Activated naive CD8-positive, alpha-beta T cell treated with anti-CD3 and anti-CD28 coated beads for 36 hours (primary cell): ENCODE measurements around the gene MYL9. TPM values are rescaled to one million over a fixed set of nuclear protein-coding genes. Genes with fewer than 3 reads are reported as not detected.
"Not testable (repeated sequence)": the region's sequence is repeated elsewhere in the genome, so short reads cannot be mapped to it uniquely, and the experiment has no call there.

Experiments used
- DNase-seq: peaks from one replicate; pipeline ENCODE4 v3.0.0; 2021
- H3K27ac Mint-ChIP-seq: one replicate; pipeline ENCODE4 v1.8.0; 2022; ENCODE audit warnings: mild to moderate bottlenecking, moderate library complexity, mixed read lengths
- H3K27me3 Mint-ChIP-seq: one replicate; pipeline ENCODE4 v1.8.0; 2022; ENCODE audit warnings: mild to moderate bottlenecking, mixed read lengths
- H3K36me3 Mint-ChIP-seq: one replicate; pipeline ENCODE4 v1.8.0; 2021; ENCODE audit warnings: mild to moderate bottlenecking, mixed read lengths
- H3K4me1 Mint-ChIP-seq: one replicate; pipeline ENCODE4 v1.8.0; 2021; ENCODE audit warnings: mixed read lengths
- H3K4me3 Mint-ChIP-seq: one replicate; pipeline ENCODE4 v1.8.0; 2022; ENCODE audit warnings: mild to moderate bottlenecking, moderate library complexity, mixed read lengths
- H3K9me3 Mint-ChIP-seq: one replicate; pipeline ENCODE4 v1.8.0; 2022; ENCODE audit warnings: mixed read lengths
- total RNA-seq, 2 experiments: library from RNA; stranded (reverse); gene quantifications; one replicate each; pipeline ENCODE4 v1.2.3, GENCODE V29; 2021

Gene MYL9
- total RNA-seq, 2 experiments from 2014 or later, result 0.12 TPM; not detected in 1

GRCh38 chr20:36519012-36519719, 22.2 kb upstream of the MYL9 start:
- DNase-seq, result no peak
- H3K4me1 Mint-ChIP-seq, result no peaks in the 10 kb centered on the region
- H3K9me3 Mint-ChIP-seq, result no peaks in the 10 kb centered on the region
- no peaks in the 10 kb centered on the region for H3K36me3 Mint-ChIP-seq
- H3K27me3 Mint-ChIP-seq, result no peaks in the 10 kb centered on the region
- no peak overlapping the region for H3K27ac Mint-ChIP-seq
- H3K4me3 Mint-ChIP-seq, result no peak overlapping the region

GRCh38 chr20:36519944-36520343, 21.4 kb upstream of the MYL9 start:
- Mint-ChIP-seq H3K4me3 (no peak overlapping the region), H3K4me1 (no peaks in the 10 kb centered on the region), H3K36me3 (no peaks in the 10 kb centered on the region), H3K27ac (no peak overlapping the region), H3K9me3 (no peaks in the 10 kb centered on the region), H3K27me3 (no peaks in the 10 kb centered on the region)
- no peak for DNase-seq

GRCh38 chr20:36521526-36521925, 19.8 kb upstream of the MYL9 start:
- H3K4me1 Mint-ChIP-seq, result no peaks in the 10 kb centered on the region
- H3K27me3 Mint-ChIP-seq, result no peaks in the 10 kb centered on the region
- H3K27ac Mint-ChIP-seq, result no peak overlapping the region
- no peak overlapping the region for H3K4me3 Mint-ChIP-seq
- DNase-seq, result no peak
- no peaks in the 10 kb centered on the region for H3K9me3 Mint-ChIP-seq
- no peaks in the 10 kb centered on the region for H3K36me3 Mint-ChIP-seq

- not testable (repeated sequence) for H3K27me3 Mint-ChIP-seq, H3K36me3 Mint-ChIP-seq, H3K27ac Mint-ChIP-seq, DNase-seq, H3K4me3 Mint-ChIP-seq, H3K9me3 Mint-ChIP-seq, H3K4me1 Mint-ChIP-seq
These were observed 18.9 kb upstream of the MYL9 start for GRCh38 chr20:36522412-36522811.

- no peaks in the 10 kb centered on the region for H3K9me3 Mint-ChIP-seq
- H3K27ac Mint-ChIP-seq, result no peak overlapping the region
- H3K27me3 Mint-ChIP-seq, result no peaks in the 10 kb centered on the region
- H3K36me3 Mint-ChIP-seq, result no peaks in the 10 kb centered on the region
- no peak for DNase-seq
- no peak overlapping the region for H3K4me3 Mint-ChIP-seq
- no peaks in the 10 kb centered on the region for H3K4me1 Mint-ChIP-seq
These were observed 18.0 kb upstream of the MYL9 start for GRCh38 chr20:36523341-36523740.

GRCh38 chr20:36525620-36526365, 15.5 kb upstream of the MYL9 start:
- no peaks in the 10 kb centered on the region for H3K9me3 Mint-ChIP-seq
- H3K4me3 Mint-ChIP-seq, result no peak overlapping the region
- no peaks in the 10 kb centered on the region for H3K36me3 Mint-ChIP-seq
- DNase-seq, result no peak
- no peaks in the 10 kb centered on the region for H3K4me1 Mint-ChIP-seq
- no peaks in the 10 kb centered on the region for H3K27me3 Mint-ChIP-seq
- no peak overlapping the region for H3K27ac Mint-ChIP-seq

- Mint-ChIP-seq H3K4me1 (no peaks in the 10 kb centered on the region), H3K27ac (no peak overlapping the region), H3K27me3 (no peaks in the 10 kb centered on the region), H3K36me3 (no peaks in the 10 kb centered on the region), H3K9me3 (no peaks in the 10 kb centered on the region), H3K4me3 (no peak overlapping the region)
- no peak for DNase-seq
These were observed 14.8 kb upstream of the MYL9 start for GRCh38 chr20:36526521-36527011.

- no peaks in the 10 kb centered on the region for H3K9me3 Mint-ChIP-seq
- no peak overlapping the region for H3K27ac Mint-ChIP-seq
- DNase-seq, result no peak
- H3K36me3 Mint-ChIP-seq, result no peaks in the 10 kb centered on the region
- no peak overlapping the region for H3K4me3 Mint-ChIP-seq
- no peaks in the 10 kb centered on the region for H3K27me3 Mint-ChIP-seq
- no peaks in the 10 kb centered on the region for H3K4me1 Mint-ChIP-seq
These were observed 13.8 kb upstream of the MYL9 start for GRCh38 chr20:36527331-36528125.

GRCh38 chr20:36528176-36528874, 13.0 kb upstream of the MYL9 start:
- Mint-ChIP-seq H3K9me3 (no peaks in the 10 kb centered on the region), H3K27me3 (no peaks in the 10 kb centered on the region), H3K4me3 (no peak overlapping the region), H3K4me1 (no peaks in the 10 kb centered on the region), H3K27ac (no peak overlapping the region), H3K36me3 (no peaks in the 10 kb centered on the region)
- DNase-seq, result no peak

- Mint-ChIP-seq H3K9me3 (no peaks in the 10 kb centered on the region), H3K4me1 (no peaks in the 10 kb centered on the region), H3K27me3 (no peaks in the 10 kb centered on the region), H3K4me3 (no peak overlapping the region), H3K27ac (no peak overlapping the region), H3K36me3 (no peaks in the 10 kb centered on the region)
- DNase-seq, result no peak
These were observed 12.4 kb upstream of the MYL9 start for GRCh38 chr20:36528875-36529417.

GRCh38 chr20:36532388-36532787, 8.9 kb upstream of the MYL9 start:
- Mint-ChIP-seq H3K27me3 (no peaks in the 10 kb centered on the region), H3K4me3 (no peak overlapping the region), H3K27ac (no peak overlapping the region), H3K36me3 (no peaks in the 10 kb centered on the region), H3K9me3 (no peaks in the 10 kb centered on the region), H3K4me1 (no peaks in the 10 kb centered on the region)
- no peak for DNase-seq

GRCh38 chr20:36532822-36533221, 8.5 kb upstream of the MYL9 start:
- Mint-ChIP-seq H3K27ac (no peak overlapping the region), H3K4me1 (no peaks in the 10 kb centered on the region), H3K36me3 (no peaks in the 10 kb centered on the region), H3K4me3 (no peak overlapping the region), H3K9me3 (no peaks in the 10 kb centered on the region), H3K27me3 (no peaks in the 10 kb centered on the region)
- DNase-seq, result no peak

GRCh38 chr20:36538026-36538722, 3.1 kb upstream of the MYL9 start:
- Mint-ChIP-seq H3K9me3 (no peaks in the 10 kb centered on the region), H3K4me1 (peaks cover 3% of the 10 kb centered on the region), H3K4me3 (no peak overlapping the region), H3K27me3 (no peaks in the 10 kb centered on the region), H3K36me3 (no peaks in the 10 kb centered on the region), H3K27ac (no peak overlapping the region)
- no peak for DNase-seq

GRCh38 chr20:36540551-36541211, 638 bp upstream of the MYL9 start:
- H3K9me3 Mint-ChIP-seq, result no peaks in the 10 kb centered on the region
- no peak for DNase-seq
- H3K4me3 Mint-ChIP-seq, result no peak overlapping the region
- no peaks in the 10 kb centered on the region for H3K27me3 Mint-ChIP-seq
- H3K4me1 Mint-ChIP-seq, result peaks cover 3% of the 10 kb centered on the region
- H3K36me3 Mint-ChIP-seq, result no peaks in the 10 kb centered on the region
- no peak overlapping the region for H3K27ac Mint-ChIP-seq
